ENCODE results near the gene AMZ1.

Gene AMZ1

GRCh38 chr7:2763597-2763996 is 75.6 kb downstream of the AMZ1 start:
- H3K4me2 ChIP-seq (ENCODE audit: low read length), result no peak overlapping the region
- no peak overlapping the region for H3K4me3 ChIP-seq (ENCODE audit: low read depth, low read length)
- H3K36me3 ChIP-seq (ENCODE audit: control insufficient read depth, insufficient read depth, low read length), result no peaks in the 10 kb centered on the region
- no peaks in the 10 kb centered on the region for H3K27me3 ChIP-seq (ENCODE audit: control insufficient read depth, insufficient read depth, low read length)
- no peak overlapping the region for H2AFZ ChIP-seq
- no peak overlapping the region for H3K9ac ChIP-seq
- H3K9me3 ChIP-seq (ENCODE audit: control insufficient read depth, low read length), result no peaks in the 10 kb centered on the region
- peaks cover 2% of the 10 kb centered on the region for H3K79me2 ChIP-seq
- H3K4me1 ChIP-seq, result no peaks in the 10 kb centered on the region
- TF ChIP-seq CTCF (IDR thresholded peaks at IDR 0.05), result no peak
- peak overlapping the region; percentile 41 for H3K27ac ChIP-seq

DNA sequence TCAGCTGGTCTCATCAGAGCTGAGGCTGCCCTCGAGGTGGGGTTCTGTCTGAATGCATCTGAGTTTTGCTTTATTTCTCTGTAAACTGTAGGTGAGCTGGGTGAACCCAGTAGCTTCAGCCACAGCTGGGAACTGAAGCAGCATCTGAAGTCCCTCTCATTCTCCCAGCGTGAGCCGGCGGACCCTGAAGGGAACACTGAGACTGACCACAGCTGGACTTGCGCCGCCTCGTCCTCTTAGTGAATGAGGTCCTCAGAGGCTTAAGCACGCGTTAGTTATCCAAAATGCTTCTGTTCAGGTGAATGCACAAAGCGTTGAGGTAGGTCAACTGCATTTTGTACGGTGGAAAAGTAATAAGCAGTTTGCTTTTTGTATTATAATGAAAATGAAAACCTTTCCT is 76.6 kb downstream of the AMZ1 start:
- Histone ChIP-seq H3K9me3 (ENCODE audit: control insufficient read depth, low read length) (no peaks in the 10 kb centered on the region), H2AFZ (no peak overlapping the region), H3K4me2 (ENCODE audit: low read length) (no peak overlapping the region), H3K36me3 (ENCODE audit: control insufficient read depth, insufficient read depth, low read length) (no peaks in the 10 kb centered on the region), H3K27me3 (ENCODE audit: control insufficient read depth, insufficient read depth, low read length) (no peaks in the 10 kb centered on the region), H3K4me1 (no peaks in the 10 kb centered on the region), H3K4me3 (ENCODE audit: low read depth, low read length) (no peak overlapping the region), H3K9ac (no peak overlapping the region), H3K79me2 (peaks cover 7% of the 10 kb centered on the region), H3K27ac (no peak overlapping the region)
- TF ChIP-seq CTCF (IDR thresholded peaks at IDR 0.05), result no peak
